Brain microvascular endothelial cell (primary cell): Measurements from ENCODE around the gene PTPN22.

ENCODE experiments used
- DNase-seq: peaks from one replicate; pipeline ENCODE4 v3.0.0-alpha.2; 2020
- H3K27ac ChIP-seq: fragments of 250-450 bp; sonication (Bioruptor Pico); 2 replicates; pipeline ENCODE4 v1.5.1; 2020; ENCODE audit warnings: mild to moderate bottlenecking, moderate library complexity
- H3K27me3 ChIP-seq: fragments of 250-450 bp; sonication (Bioruptor Pico); replicated peaks from 2 replicates; pipeline ENCODE4 v1.5.1; 2020; ENCODE audit warnings: mild to moderate bottlenecking
- H3K36me3 ChIP-seq: fragments of 250-450 bp; sonication (Bioruptor Pico); replicated peaks from 2 replicates; pipeline ENCODE4 v1.5.1; 2020; ENCODE audit warnings: mild to moderate bottlenecking
- H3K4me3 ChIP-seq: 2 replicates; pipeline ENCODE4 v1.5.1; 2011; ENCODE audit warnings: low read depth, mild to moderate bottlenecking, control low read depth, low read length, moderate library complexity
- in situ Hi-C: cut with HindIII; loops from 2 replicates; pipeline ENCODE4 v1.10.0; 2017; ENCODE audit warnings: low sequenced_read_pairs, low pct_ligation_motif_present
- TF ChIP-seq, protein P1 (sequence below): IDR thresholded peaks from 2 replicates; pipeline ENCODE4 v1.5.1; 2011; ENCODE audit warnings: low read depth, mild to moderate bottlenecking, moderate library complexity, low read length, control low read depth, inconsistent platforms; ENCODE audit errors: missing control alignments

Gene PTPN22

DNA sequence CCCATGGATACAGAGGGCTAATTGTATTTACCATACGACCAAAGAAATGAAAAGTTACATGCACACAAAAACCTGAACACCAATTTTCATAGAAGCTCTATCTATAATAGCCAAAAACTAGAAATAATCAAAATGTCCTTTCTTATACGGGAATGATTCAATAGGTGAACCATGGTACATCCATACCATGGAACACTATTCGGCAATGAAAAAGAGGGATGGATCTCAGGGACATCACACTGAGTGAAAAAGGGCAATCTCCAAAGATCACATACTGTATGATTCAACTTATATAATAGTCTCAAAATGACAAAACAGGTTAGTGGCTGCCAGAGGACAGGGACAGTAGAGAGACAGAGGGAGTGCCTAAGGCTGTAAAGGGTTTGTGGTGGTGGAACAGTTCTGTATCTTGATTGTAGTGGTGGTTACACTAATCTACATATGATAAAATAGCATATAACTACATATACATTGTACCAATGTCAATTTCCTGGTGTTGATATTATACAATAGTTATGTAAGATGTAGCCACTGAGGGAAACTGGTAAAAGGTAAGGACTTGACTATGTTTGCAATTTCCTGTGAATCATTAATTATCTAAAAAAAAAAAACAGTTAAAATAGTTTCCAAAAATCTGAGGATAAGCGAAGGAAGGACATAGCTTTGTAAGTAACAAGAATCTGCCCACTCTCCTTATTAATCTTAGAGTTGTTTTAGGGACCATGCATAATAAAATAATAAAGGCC, 62.9 kb downstream of the PTPN22 start:
- no peak overlapping the region for H3K27ac ChIP-seq
- TF ChIP-seq, protein P1, sequence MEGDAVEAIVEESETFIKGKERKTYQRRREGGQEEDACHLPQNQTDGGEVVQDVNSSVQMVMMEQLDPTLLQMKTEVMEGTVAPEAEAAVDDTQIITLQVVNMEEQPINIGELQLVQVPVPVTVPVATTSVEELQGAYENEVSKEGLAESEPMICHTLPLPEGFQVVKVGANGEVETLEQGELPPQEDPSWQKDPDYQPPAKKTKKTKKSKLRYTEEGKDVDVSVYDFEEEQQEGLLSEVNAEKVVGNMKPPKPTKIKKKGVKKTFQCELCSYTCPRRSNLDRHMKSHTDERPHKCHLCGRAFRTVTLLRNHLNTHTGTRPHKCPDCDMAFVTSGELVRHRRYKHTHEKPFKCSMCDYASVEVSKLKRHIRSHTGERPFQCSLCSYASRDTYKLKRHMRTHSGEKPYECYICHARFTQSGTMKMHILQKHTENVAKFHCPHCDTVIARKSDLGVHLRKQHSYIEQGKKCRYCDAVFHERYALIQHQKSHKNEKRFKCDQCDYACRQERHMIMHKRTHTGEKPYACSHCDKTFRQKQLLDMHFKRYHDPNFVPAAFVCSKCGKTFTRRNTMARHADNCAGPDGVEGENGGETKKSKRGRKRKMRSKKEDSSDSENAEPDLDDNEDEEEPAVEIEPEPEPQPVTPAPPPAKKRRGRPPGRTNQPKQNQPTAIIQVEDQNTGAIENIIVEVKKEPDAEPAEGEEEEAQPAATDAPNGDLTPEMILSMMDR, result no peak
- H3K36me3 ChIP-seq, result no peaks in the 10 kb centered on the region
- no peaks in the 10 kb centered on the region for H3K27me3 ChIP-seq
- H3K4me3 ChIP-seq, result no peak overlapping the region
- in situ Hi-C loops, result no loop called here
- DNase-seq, result no peak

DNA sequence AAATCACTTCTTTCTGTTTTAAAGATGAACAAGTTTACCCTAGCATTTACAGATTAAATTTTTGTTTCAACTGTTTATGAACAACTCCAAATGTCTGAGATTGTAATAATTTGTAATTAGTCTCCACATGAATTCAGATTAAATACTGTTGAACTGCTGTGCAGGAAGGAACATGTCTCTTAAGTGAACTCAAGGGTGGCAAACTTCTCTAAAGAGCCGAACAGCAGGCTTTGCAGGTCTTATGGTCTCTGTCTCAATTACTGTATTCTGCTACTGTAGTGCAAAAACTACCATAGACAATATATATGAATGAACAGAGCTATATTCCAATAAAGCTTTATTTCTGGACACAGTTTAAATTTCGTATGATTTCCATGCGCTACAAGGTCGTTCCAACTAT, 65.9 kb downstream of the PTPN22 start:
- no peak for DNase-seq
- Histone ChIP-seq H3K27me3 (no peaks in the 10 kb centered on the region), H3K4me3 (no peak overlapping the region), H3K27ac (no peak overlapping the region), H3K36me3 (no peaks in the 10 kb centered on the region)
- TF ChIP-seq, protein P1, result no peak
- in situ Hi-C loops, result no loop called here

DNA sequence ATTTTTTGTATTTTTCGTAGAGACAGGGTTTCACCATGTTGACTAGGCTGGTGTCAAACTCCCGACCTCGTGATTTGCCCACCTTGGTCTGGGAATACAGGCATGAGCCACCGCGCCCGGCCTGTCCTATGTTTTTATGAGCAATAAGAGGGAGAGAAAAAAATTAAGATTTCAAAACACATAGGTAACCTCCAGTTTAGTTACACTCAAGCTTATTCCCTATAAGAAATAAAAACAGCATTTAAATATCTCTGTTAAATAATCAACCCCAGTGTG, 66.3 kb downstream of the PTPN22 start:
- in situ Hi-C loops, result no loop called here
- H3K4me3 ChIP-seq, result no peak overlapping the region
- H3K27ac ChIP-seq, result peak overlapping the region; percentile 13
- no peaks in the 10 kb centered on the region for H3K36me3 ChIP-seq
- no peak for DNase-seq
- TF ChIP-seq, protein P1, result no peak
- no peaks in the 10 kb centered on the region for H3K27me3 ChIP-seq

DNA sequence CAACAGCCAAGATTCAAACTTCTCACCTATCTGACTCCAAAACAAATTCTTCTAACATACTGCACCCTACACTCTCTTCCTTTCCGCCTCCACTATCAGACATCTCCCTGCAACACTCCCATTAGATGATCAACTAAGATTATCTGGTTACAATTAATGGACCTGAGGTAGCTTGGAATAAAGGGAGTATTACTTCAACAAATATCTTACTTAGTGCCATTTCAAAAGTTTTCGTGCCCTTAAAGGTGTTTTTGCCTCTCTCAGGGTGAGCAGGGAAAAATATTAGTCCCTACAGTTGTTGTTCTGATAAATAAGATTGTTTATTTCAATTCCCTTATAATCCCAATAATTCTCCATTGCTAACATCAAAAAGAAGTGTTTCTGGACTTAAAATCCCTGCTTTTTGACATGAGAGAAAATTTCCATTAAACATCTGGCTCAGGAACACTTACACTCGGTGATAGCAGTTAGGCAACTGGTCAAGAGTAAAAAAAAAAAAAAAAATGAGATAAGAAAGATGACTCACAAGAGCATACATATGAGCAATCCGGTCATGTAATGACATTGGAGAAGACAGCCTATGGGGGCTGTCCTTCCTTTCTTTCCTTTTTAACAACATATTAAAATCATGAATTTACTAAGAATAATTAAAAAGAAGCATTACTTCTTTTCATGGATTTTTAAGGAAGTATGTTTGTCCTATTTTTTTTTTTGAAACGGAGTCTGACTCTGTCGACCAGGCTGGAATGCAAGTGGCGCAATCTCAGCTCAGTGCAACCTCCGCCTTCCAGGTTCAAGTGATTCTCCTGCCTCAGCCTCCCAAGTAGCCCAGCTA, 66.9 kb downstream of the PTPN22 start:
- Histone ChIP-seq H3K27ac (peak overlapping the region; percentile 27), H3K36me3 (no peaks in the 10 kb centered on the region), H3K27me3 (no peaks in the 10 kb centered on the region), H3K4me3 (no peak overlapping the region)
- peak; percentile 51 for DNase-seq
- TF ChIP-seq, protein P1, result no peak
- in situ Hi-C loops, result no loop called here

DNA sequence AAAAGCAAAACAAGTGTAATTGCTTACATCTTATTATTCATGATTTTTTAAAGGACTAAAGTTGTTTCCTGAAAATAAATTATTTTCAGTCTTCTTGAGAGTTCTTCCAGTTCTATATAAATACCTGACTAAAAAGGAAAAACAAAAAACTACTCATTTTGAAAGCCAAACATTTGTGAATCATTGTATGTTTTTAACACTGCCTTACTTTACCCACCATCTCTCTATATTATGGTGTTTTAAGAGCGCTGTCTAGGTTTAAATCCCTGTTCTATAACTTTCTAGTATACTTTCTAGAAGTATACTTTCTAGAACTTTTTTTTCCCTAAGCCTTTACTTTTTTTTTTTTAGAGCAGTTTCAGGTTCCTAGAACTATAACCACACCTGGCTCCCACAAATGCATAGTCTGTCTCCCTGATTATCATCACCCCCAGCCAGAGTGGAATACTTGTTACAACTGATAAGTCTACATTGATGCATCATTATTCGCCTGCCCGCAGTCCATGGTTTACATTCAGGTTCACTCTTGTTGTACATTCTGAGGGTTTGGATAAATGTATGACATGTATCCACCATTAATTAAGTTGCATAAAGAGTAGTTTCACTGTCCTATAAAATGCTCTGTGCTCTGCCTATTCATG, 69.0 kb downstream of the PTPN22 start:
- TF ChIP-seq, protein P1, result no peak
- in situ Hi-C loops, result no loop called here
- Histone ChIP-seq H3K4me3 (no peak overlapping the region), H3K27me3 (no peaks in the 10 kb centered on the region), H3K36me3 (no peaks in the 10 kb centered on the region), H3K27ac (no peak overlapping the region)
- no peak for DNase-seq
